Measurements from ENCODE around the gene SMTNL1.
A peak's percentile ranks its signal among the peaks of the same experiment; 100 is the strongest.

SMTNL1 gene

DNA sequence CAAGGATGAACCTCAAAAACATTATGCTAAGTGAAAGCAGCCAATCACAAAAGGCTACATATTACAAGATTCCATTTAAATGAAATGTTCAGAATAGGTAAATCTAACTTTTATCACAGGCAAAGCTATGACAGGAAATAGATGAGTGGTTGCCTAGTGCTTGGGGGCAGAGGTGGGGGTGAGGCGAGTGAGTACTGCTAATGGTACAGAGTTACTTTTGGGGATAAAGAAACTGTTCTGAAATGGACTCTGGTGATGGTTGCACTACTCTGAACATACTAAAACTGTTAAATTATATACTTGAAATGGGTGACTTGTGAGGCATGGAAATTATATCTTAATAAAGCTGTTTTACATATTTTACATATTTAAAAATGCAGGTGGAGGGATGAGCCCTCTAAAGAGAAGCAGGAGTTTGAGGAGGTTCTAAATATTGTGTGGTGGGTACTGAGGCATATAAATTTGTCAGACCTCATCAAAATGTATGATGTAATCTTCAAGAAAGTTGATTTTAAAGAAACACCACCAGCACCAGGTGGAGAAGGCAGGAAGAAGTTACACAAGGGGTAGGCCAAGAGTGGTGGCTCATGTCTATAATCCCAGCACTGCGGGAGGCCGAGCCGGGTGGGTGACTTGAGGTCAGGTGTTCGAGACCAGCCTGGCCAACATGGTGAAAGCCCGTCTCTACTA, 25.5 kb upstream of the SMTNL1 start:
- Histone ChIP-seq H3K4me3 (ENCODE audit: low read depth in 1 of 5, low read length in 5 of 5) (no peak overlapping the region), H3K27me3 (ENCODE audit: control insufficient read depth in 5 of 5, insufficient read depth in 4 of 5, low read length in 5 of 5) (no peaks in the 10 kb centered on the region), H3K36me3 (ENCODE audit: control insufficient read depth in 5 of 5, insufficient read depth in 5 of 5, low read length in 5 of 5) (peaks cover 0 to 3% (median 0%) of the 10 kb centered on the region in 5 donors), H3K27ac (ENCODE audit: low read depth, low read length) (no peak overlapping the region), H3K9me3 (ENCODE audit: control insufficient read depth in 5 of 5, low read length in 5 of 5) (no peaks in the 10 kb centered on the region), H3K9ac (ENCODE audit: low read length in 5 of 5) (no peak overlapping the region), H3K4me1 (ENCODE audit: control insufficient read depth in 5 of 5, insufficient read depth in 5 of 5, low read length in 5 of 5) (peaks cover 4 to 29% (median 25%) of the 10 kb centered on the region in 5 donors)

DNA sequence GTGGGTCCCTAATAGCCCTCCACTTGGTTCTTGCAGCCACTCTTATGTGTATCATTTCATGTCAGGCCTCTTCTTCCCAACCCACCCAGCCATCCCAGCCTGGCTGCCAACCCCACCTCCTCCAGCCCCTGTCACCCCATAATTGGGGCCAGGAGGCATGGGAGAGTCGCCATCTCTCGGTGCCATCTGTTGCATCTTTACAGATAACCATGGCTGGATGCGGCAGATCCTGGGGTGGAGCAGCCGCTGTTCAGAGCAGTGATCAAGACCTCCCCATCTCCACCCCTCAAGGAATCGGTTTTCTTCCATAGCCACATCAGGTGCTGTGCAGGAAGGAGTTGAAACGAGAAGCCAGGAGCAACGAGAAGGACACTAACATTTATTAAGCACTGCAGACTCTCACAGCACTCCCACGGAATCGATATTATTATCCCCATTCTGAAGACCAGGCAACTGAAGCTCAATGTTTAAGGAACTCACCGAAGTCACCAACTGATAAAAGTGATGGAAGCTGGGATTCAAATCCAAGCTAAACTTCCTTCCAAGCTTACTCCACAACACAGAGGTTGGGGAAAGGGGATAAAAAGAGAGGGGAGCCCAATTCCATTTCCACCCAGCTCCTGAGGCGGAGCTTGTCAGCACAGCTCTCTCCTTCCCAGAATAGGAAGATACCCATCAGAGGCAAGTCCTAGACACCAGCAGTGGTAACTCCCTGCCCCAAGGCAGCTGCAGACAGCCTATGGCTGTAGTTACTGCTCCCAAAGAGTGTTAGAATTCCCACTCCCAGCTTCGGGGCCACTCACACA, 24.5 kb upstream of the SMTNL1 start:
- H3K27ac ChIP-seq (ENCODE audit: low read depth, low read length) = no peak overlapping the region
- H3K27me3 ChIP-seq (ENCODE audit: control insufficient read depth in 5 of 5, insufficient read depth in 4 of 5, low read length in 5 of 5) = no peaks in the 10 kb centered on the region
- no peaks in the 10 kb centered on the region for H3K9me3 ChIP-seq (ENCODE audit: control insufficient read depth in 5 of 5, low read length in 5 of 5)
- no peak overlapping the region for H3K4me3 ChIP-seq (ENCODE audit: low read depth in 1 of 5, low read length in 5 of 5)
- H3K36me3 ChIP-seq (ENCODE audit: control insufficient read depth in 5 of 5, insufficient read depth in 5 of 5, low read length in 5 of 5) = peaks cover 0 to 3% (median 0%) of the 10 kb centered on the region in 5 donors
- H3K4me1 ChIP-seq (ENCODE audit: control insufficient read depth in 5 of 5, insufficient read depth in 5 of 5, low read length in 5 of 5) = peaks cover 4 to 29% (median 25%) of the 10 kb centered on the region in 5 donors
- H3K9ac ChIP-seq (ENCODE audit: low read length in 5 of 5) = no peak overlapping the region

DNA sequence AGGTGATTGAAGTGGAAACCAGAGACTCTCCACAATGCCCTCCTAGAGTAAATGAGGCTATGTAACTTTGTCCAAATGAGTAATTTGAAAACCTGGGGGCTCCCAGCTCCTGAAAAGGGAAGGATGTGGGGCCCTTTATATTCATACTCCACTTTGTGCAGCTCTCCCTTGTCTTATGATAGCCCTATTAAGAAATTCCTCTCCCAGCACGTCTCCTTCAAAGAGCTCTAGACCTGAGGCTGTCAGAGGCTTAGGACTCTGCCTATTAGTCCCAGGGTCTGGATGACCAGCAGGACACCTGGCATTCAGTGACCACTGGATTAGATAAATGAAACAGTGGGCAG, 24.0 kb upstream of the SMTNL1 start:
- Histone ChIP-seq H3K4me1 (ENCODE audit: control insufficient read depth in 5 of 5, insufficient read depth in 5 of 5, low read length in 5 of 5) (peaks cover 4 to 29% (median 25%) of the 10 kb centered on the region in 5 donors), H3K4me3 (ENCODE audit: low read depth in 1 of 5, low read length in 5 of 5) (no peak overlapping the region), H3K27me3 (ENCODE audit: control insufficient read depth in 5 of 5, insufficient read depth in 4 of 5, low read length in 5 of 5) (no peaks in the 10 kb centered on the region), H3K27ac (ENCODE audit: low read depth, low read length) (no peak overlapping the region), H3K9me3 (ENCODE audit: control insufficient read depth in 5 of 5, low read length in 5 of 5) (no peaks in the 10 kb centered on the region), H3K9ac (ENCODE audit: low read length in 5 of 5) (no peak overlapping the region), H3K36me3 (ENCODE audit: control insufficient read depth in 5 of 5, insufficient read depth in 5 of 5, low read length in 5 of 5) (peaks cover 0 to 3% (median 0%) of the 10 kb centered on the region in 5 donors)

DNA sequence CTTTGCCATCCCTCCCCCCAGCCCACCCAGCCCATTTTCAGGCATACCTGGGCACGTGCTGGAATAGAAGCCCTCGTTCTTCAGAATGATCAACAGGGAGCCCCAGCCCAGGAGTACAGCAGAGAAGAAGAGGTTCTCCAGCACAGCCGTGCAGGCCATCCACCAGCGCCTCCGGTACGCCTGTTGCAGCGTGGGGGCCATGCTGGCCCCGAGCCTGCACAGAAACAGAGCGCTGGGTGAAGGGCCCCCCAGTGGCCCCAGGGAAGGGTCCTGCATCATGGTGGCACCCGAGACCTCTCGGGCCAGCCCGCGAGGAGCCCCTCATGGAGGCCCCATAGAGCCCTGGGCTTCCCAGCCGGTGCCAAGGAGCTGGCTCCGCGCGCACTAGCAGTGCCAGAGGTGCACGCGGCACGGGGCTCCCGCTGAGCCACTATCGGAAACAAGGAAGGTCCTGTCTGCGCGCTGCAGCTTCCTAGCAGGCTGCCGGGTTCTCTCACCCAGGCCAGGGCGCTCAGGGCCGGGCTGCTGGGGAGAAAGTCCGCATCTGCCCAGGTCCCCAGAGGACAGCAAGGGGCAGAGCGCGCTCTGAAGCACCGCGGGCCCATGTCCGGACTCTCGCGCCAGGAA, 23.4 kb upstream of the SMTNL1 start:
- peaks cover 4 to 29% (median 25%) of the 10 kb centered on the region in 5 donors for H3K4me1 ChIP-seq (ENCODE audit: control insufficient read depth in 5 of 5, insufficient read depth in 5 of 5, low read length in 5 of 5)
- no peak overlapping the region for H3K27ac ChIP-seq (ENCODE audit: low read depth, low read length)
- H3K36me3 ChIP-seq (ENCODE audit: control insufficient read depth in 5 of 5, insufficient read depth in 5 of 5, low read length in 5 of 5) = peaks cover 0 to 3% (median 0%) of the 10 kb centered on the region in 5 donors
- H3K4me3 ChIP-seq (ENCODE audit: low read depth in 1 of 5, low read length in 5 of 5) = peak overlapping the region; percentile 77 to 92 (median 88)
- no peaks in the 10 kb centered on the region for H3K27me3 ChIP-seq (ENCODE audit: control insufficient read depth in 5 of 5, insufficient read depth in 4 of 5, low read length in 5 of 5)
- peak overlapping the region in 4 of 5 donors; percentile 11 to 81 (median 74) for H3K9ac ChIP-seq (ENCODE audit: low read length in 5 of 5)
- no peaks in the 10 kb centered on the region for H3K9me3 ChIP-seq (ENCODE audit: control insufficient read depth in 5 of 5, low read length in 5 of 5)

DNA sequence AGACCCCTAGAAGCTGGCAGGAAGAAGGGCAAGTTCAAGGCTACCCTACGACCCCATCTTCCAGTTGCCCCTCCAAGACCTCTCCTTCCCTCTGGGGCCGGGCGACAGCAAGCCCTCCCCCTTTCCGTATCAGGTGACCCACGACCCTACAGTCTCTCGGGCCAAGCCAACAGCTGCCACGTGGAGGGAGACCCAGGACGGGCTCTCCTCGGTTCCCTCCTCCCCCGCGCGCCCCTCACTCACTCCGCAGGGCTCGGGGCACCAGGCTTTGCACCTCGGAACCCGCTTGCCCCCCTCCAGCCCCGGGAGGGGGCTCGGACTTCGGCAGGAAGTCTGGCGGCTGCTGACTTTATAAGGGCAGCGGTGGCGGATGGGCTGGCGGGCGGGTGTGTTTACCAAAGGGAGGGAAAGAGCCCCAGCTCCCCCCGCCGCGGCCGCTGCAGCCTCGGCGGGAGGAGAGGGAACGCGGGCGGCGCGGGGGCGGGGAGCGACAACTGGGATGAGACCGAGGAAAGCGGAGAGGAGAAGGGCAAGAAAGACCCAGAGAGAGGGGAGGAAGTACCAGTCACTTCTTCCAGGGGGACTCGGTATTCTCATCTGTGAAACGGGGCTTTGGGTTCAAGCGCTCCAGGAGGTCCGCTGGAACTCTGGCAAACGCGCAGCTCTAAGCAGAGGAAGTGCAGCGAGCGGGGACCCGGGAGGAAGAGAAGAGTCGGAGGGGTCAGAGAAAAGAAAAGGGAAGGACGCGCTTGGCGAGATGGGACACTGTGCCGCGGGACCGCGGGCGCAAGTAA, 22.7 kb upstream of the SMTNL1 start:
- Histone ChIP-seq H3K27me3 (ENCODE audit: control insufficient read depth in 5 of 5, insufficient read depth in 4 of 5, low read length in 5 of 5) (no peaks in the 10 kb centered on the region), H3K4me3 (ENCODE audit: low read depth in 1 of 5, low read length in 5 of 5) (peak overlapping the region; percentile 88 to 92 (median 90)), H3K4me1 (ENCODE audit: control insufficient read depth in 5 of 5, insufficient read depth in 5 of 5, low read length in 5 of 5) (peaks cover 4 to 29% (median 25%) of the 10 kb centered on the region in 5 donors), H3K27ac (ENCODE audit: low read depth, low read length) (no peak overlapping the region), H3K9ac (ENCODE audit: low read length in 5 of 5) (peak overlapping the region; percentile 43 to 81 (median 74)), H3K36me3 (ENCODE audit: control insufficient read depth in 5 of 5, insufficient read depth in 5 of 5, low read length in 5 of 5) (peaks cover 0 to 3% (median 0%) of the 10 kb centered on the region in 5 donors), H3K9me3 (ENCODE audit: control insufficient read depth in 5 of 5, low read length in 5 of 5) (no peaks in the 10 kb centered on the region)

DNA sequence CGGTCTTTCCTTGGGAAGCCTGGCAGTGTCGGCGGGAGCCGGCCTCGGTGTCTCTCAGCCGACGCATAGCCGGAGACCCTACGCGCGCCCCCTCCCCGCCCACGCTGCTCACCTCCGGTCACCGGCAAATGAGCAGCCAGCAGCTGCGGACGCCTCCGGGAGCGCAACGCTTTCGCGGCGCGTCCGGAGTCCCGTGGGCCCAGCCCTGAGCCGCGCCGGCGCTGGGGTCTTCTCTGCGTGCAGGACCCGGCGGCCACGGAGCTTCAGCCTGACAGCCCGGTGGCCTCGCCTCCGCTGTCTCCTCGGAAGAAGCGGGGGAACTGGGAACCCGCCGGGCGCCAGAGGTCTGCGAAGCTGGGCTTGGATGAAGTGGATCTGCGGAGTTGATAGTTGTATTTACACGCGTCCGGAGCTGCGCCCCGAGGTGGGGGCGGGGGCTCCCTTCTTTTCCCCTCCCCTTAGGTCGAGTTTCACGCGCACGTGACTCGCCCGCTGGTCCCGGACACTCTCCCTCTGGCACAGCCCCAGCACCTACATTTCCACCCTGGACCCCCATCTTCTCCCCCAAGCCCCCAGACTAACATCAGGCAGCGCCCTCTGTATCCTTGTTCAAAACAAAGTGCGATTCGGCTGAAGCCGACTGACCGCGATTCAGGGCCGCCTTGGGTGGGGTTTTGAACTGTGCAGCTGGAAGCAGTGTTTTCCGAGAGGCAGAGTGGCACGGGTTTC, 21.9 kb upstream of the SMTNL1 start, which contains the start of gene SLC43A1:
Gene SLC43A1, minus strand, starts transcription at position 371 of the 729 bp plus-strand sequence. CDS start 1,591 bp downstream, outside the sequence.
- Histone ChIP-seq H3K4me3 (ENCODE audit: low read depth in 1 of 5, low read length in 5 of 5) (peak within 1 kb of the TSS; percentile 88 to 92 (median 90)), H3K27ac (ENCODE audit: low read depth, low read length) (no peak within 1 kb of the TSS), H3K9ac (ENCODE audit: low read length in 5 of 5) (peak within 1 kb of the TSS; percentile 43 to 81 (median 74)), H3K4me1 (ENCODE audit: control insufficient read depth in 5 of 5, insufficient read depth in 5 of 5, low read length in 5 of 5) (peaks cover 4 to 29% (median 25%) of the 10 kb centered on the region in 5 donors), H3K36me3 (ENCODE audit: control insufficient read depth in 5 of 5, insufficient read depth in 5 of 5, low read length in 5 of 5) (peaks cover 0 to 3% (median 0%) of the 10 kb centered on the region in 5 donors), H3K9me3 (ENCODE audit: control insufficient read depth in 5 of 5, low read length in 5 of 5) (no peaks in the 10 kb centered on the region), H3K27me3 (ENCODE audit: control insufficient read depth in 5 of 5, insufficient read depth in 4 of 5, low read length in 5 of 5) (no peaks in the 10 kb centered on the region)

DNA sequence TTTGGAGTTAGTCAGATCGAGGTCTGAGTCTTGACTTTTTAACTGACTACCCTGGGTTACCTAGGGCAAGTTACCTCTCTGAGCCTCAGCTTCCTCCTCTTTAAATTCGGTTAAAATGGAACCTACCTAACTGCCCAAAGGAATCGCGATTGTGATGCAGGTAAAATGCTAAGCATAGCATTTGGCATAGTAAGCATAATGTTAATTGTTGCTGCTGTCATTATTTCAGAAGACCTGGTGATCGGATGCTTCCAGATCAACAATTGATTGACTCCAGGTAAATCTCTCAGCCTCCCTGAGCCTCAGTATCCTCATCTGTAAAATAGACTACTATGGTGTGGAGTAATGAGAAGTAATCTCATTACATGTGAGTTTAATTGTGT, 21.3 kb upstream of the SMTNL1 start:
- no peak overlapping the region for H3K27ac ChIP-seq (ENCODE audit: low read depth, low read length)
- no peaks in the 10 kb centered on the region for H3K9me3 ChIP-seq (ENCODE audit: control insufficient read depth in 5 of 5, low read length in 5 of 5)
- peak overlapping the region; percentile 43 to 81 (median 74) for H3K9ac ChIP-seq (ENCODE audit: low read length in 5 of 5)
- peak overlapping the region; percentile 79 to 92 (median 88) for H3K4me3 ChIP-seq (ENCODE audit: low read depth in 1 of 5, low read length in 5 of 5)
- no peaks in the 10 kb centered on the region for H3K27me3 ChIP-seq (ENCODE audit: control insufficient read depth in 5 of 5, insufficient read depth in 4 of 5, low read length in 5 of 5)
- H3K36me3 ChIP-seq (ENCODE audit: control insufficient read depth in 5 of 5, insufficient read depth in 5 of 5, low read length in 5 of 5) = peaks cover 0 to 3% (median 0%) of the 10 kb centered on the region in 5 donors
- peaks cover 4 to 29% (median 25%) of the 10 kb centered on the region in 5 donors for H3K4me1 ChIP-seq (ENCODE audit: control insufficient read depth in 5 of 5, insufficient read depth in 5 of 5, low read length in 5 of 5)

DNA sequence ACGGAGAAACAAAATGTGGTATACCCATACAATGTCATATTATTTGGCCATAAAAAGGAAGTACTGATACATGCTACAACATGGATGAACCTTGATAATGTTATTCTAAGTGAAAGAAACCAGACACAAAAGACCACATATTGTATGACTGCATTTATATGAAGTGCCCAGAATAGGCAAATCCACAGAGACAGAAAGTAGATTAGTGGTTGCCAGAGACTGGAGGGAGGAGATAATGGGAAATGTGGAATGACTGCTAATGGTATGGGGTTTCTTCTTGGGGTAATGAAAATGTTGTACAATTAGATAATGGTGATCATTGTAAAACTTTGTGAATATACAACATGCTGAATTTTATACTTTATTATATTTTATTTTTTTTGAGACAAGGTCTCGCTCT, 16.3 kb upstream of the SMTNL1 start:
- H3K27me3 ChIP-seq (ENCODE audit: control insufficient read depth in 5 of 5, insufficient read depth in 4 of 5, low read length in 5 of 5) = no peaks in the 10 kb centered on the region
- no peak overlapping the region for H3K4me3 ChIP-seq (ENCODE audit: low read depth in 1 of 5, low read length in 5 of 5)
- H3K9me3 ChIP-seq (ENCODE audit: control insufficient read depth in 5 of 5, low read length in 5 of 5) = no peaks in the 10 kb centered on the region
- H3K27ac ChIP-seq (ENCODE audit: low read depth, low read length) = no peak overlapping the region
- H3K9ac ChIP-seq (ENCODE audit: low read length in 5 of 5) = no peak overlapping the region
- peaks cover 0 to 8% (median under 1%) of the 10 kb centered on the region in 5 donors for H3K4me1 ChIP-seq (ENCODE audit: control insufficient read depth in 5 of 5, insufficient read depth in 5 of 5, low read length in 5 of 5)
- no peaks in the 10 kb centered on the region for H3K36me3 ChIP-seq (ENCODE audit: control insufficient read depth in 5 of 5, insufficient read depth in 5 of 5, low read length in 5 of 5)

DNA sequence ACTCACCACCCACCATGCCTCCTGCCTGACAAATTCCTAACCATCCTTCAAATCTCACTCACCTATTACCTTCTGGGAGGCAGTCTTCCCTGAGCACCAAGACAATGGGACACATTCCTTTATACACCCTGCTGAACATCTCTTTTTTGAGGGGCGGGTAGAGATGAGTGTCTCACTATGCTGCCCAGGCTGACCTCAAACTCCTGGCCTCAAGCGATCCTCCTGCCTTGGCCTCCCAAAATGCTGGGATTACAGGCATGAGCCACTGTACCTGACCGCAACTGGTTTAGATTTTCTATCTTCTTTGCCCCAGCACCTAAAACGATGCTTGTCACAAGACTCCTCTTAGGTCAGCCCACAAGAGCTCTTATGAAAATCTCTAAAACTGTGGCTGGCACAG, 14.0 kb upstream of the SMTNL1 start:
- Histone ChIP-seq H3K9ac (ENCODE audit: low read length in 5 of 5) (no peak overlapping the region), H3K36me3 (ENCODE audit: control insufficient read depth in 5 of 5, insufficient read depth in 5 of 5, low read length in 5 of 5) (peaks cover 0 to 6% (median under 1%) of the 10 kb centered on the region in 5 donors), H3K27ac (ENCODE audit: low read depth, low read length) (no peak overlapping the region), H3K4me1 (ENCODE audit: control insufficient read depth in 5 of 5, insufficient read depth in 5 of 5, low read length in 5 of 5) (peaks cover 0 to 7% (median 0%) of the 10 kb centered on the region in 5 donors), H3K4me3 (ENCODE audit: low read depth in 1 of 5, low read length in 5 of 5) (no peak overlapping the region), H3K27me3 (ENCODE audit: control insufficient read depth in 5 of 5, insufficient read depth in 4 of 5, low read length in 5 of 5) (no peaks in the 10 kb centered on the region), H3K9me3 (ENCODE audit: control insufficient read depth in 5 of 5, low read length in 5 of 5) (no peaks in the 10 kb centered on the region)
